C4-2B (cell line): ENCODE measurements around the gene HORMAD2.

Experiments
- H3K27ac ChIP-seq: fragments of 450-650 bp; 2 replicates; pipeline ENCODE4 v1.5.1; 2017
- CTCF ChIP-seq: fragments of 450-650 bp; conservative IDR thresholded peaks from 2 replicates; pipeline ENCODE4 v1.5.1; 2017; ENCODE audit warnings: mild to moderate bottlenecking
- ZFX ChIP-seq: fragments of 450-650 bp; IDR thresholded peaks from 2 replicates; pipeline ENCODE4 v1.6.1; 2017

HORMAD2 gene

GRCh38 chr22:30144391-30144790 is 64.1 kb downstream of the HORMAD2 start:
- no peak overlapping the region for H3K27ac ChIP-seq
- TF ChIP-seq CTCF (no peak), ZFX (no peak)

- no peak overlapping the region for H3K27ac ChIP-seq
- no peak for TF ChIP-seq ZFX
- no peak for TF ChIP-seq CTCF
Measured at GRCh38 chr22:30150212-30150611, 69.9 kb downstream of the HORMAD2 start.

GRCh38 chr22:30158277-30158676 is 78.0 kb downstream of the HORMAD2 start:
- no peak overlapping the region for H3K27ac ChIP-seq
- TF ChIP-seq CTCF (no peak), ZFX (no peak)

- TF ChIP-seq ZFX (no peak), CTCF (no peak)
- H3K27ac ChIP-seq: no peak overlapping the region
Measured at GRCh38 chr22:30158744-30159500, 78.7 kb downstream of the HORMAD2 start.

- TF ChIP-seq ZFX (no peak), CTCF (no peak)
- H3K27ac ChIP-seq: no peak overlapping the region
Measured at GRCh38 chr22:30159561-30160353, 79.5 kb downstream of the HORMAD2 start.

- TF ChIP-seq ZFX: no peak
- TF ChIP-seq CTCF: no peak
Measured at GRCh38 chr22:30161051-30161469, 80.8 kb downstream of the HORMAD2 start.

GRCh38 chr22:30167296-30167695 is 87.0 kb downstream of the HORMAD2 start:
- TF ChIP-seq ZFX (no peak), CTCF (no peak)

More at GRCh38 chr22:30161051-30161469, 80.8 kb downstream of the HORMAD2 start:
- no peak overlapping the region for H3K27ac ChIP-seq

More at GRCh38 chr22:30167296-30167695, 87.0 kb downstream of the HORMAD2 start:
- no peak overlapping the region for H3K27ac ChIP-seq
